ENCODE data around the gene NDRG3. TPM values are rescaled to one million over a fixed set of nuclear protein-coding genes. Genes with fewer than 3 reads are reported as not detected.

NDRG3 gene
- total RNA-seq, 1 experiment from 2014 or later, result 23.6 TPM

DNA sequence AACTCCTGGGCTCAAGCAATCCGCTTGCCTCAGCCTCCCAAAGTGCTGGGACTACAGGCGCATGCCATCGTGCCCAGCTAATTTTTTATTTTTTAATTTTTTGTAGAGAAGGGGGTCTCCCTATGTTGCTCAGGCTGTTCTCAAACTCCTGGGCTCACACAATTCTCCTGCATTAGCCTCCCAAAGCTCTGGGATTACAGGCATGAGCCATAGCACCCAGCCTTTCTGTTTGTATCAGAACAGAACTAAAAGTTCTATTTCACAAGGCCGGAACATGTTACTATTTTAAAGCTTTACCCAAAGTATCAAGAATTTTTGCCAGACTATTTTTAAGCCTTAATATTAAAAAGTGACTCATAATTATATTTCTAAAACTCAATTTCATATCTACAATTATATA, 42.4 kb downstream of the NDRG3 start:
- no peaks in the 10 kb centered on the region; the same call in 1 of the 2 replicates for H3K4me1 ChIP-seq (ENCODE audit: insufficient read depth, low read length)
- H3K4me3 Mint-ChIP-seq, result no peak overlapping the region
- WGBS (ENCODE audit: extremely low coverage, insufficient read length, low lambda C conversion rate), result no CpG with 5 or more reads among the region's 4 CpGs
- no peak overlapping the region for H2BK120ac ChIP-seq (ENCODE audit: low read depth, low read length, poor library complexity, severe bottlenecking)
- H3K23me2 ChIP-seq (ENCODE audit: insufficient read length, low read depth, low read length, poor library complexity, severe bottlenecking), result no peaks in the 10 kb centered on the region
- H3K23ac ChIP-seq (ENCODE audit: insufficient read length, low read depth, low read length), result no peak overlapping the region
- no peaks in the 10 kb centered on the region for H3K79me2 ChIP-seq (ENCODE audit: insufficient read depth, low read length)
- TF ChIP-seq, protein P1, sequence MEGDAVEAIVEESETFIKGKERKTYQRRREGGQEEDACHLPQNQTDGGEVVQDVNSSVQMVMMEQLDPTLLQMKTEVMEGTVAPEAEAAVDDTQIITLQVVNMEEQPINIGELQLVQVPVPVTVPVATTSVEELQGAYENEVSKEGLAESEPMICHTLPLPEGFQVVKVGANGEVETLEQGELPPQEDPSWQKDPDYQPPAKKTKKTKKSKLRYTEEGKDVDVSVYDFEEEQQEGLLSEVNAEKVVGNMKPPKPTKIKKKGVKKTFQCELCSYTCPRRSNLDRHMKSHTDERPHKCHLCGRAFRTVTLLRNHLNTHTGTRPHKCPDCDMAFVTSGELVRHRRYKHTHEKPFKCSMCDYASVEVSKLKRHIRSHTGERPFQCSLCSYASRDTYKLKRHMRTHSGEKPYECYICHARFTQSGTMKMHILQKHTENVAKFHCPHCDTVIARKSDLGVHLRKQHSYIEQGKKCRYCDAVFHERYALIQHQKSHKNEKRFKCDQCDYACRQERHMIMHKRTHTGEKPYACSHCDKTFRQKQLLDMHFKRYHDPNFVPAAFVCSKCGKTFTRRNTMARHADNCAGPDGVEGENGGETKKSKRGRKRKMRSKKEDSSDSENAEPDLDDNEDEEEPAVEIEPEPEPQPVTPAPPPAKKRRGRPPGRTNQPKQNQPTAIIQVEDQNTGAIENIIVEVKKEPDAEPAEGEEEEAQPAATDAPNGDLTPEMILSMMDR (conservative IDR thresholded peaks at IDR 0.05), result no peak
- no peak overlapping the region for H3K4ac ChIP-seq (ENCODE audit: low read depth, low read length)
- no peak overlapping the region for H2BK15ac ChIP-seq (ENCODE audit: low read depth, low read length)
- no peak overlapping the region for H4K8ac ChIP-seq (replicated peaks; ENCODE audit: insufficient read length, low read depth, low read length)
- no peak overlapping the region for H3K18ac ChIP-seq (ENCODE audit: insufficient read length, low read depth, low read length)
- H3K27me3 ChIP-seq (ENCODE audit: insufficient read depth, low read length), result no peaks in the 10 kb centered on the region
- H2BK12ac ChIP-seq (ENCODE audit: insufficient read length, low read depth, low read length), result no peak overlapping the region
- no peak overlapping the region for H3K27ac ChIP-seq (ENCODE audit: insufficient read length, low read depth, low read length)
- H3T11ph ChIP-seq (ENCODE audit: low read length), result no peak overlapping the region
- no peaks in the 10 kb centered on the region for H3K9me3 Mint-ChIP-seq
- H2BK5ac ChIP-seq (ENCODE audit: insufficient read length, low read length), result no peak overlapping the region
- no peak overlapping the region for H2BK20ac ChIP-seq (ENCODE audit: low read depth, low read length, poor library complexity, severe bottlenecking)
- no peak overlapping the region for H4K91ac ChIP-seq (ENCODE audit: insufficient read length, low read depth, low read length)
- H2AFZ ChIP-seq (ENCODE audit: low read length), result no peak overlapping the region
- no peaks in the 10 kb centered on the region for H3K27me3 Mint-ChIP-seq (ENCODE audit: low read depth)
- no peak overlapping the region for H4K5ac ChIP-seq (ENCODE audit: insufficient read length, low read depth, low read length)
- H4K20me1 ChIP-seq (ENCODE audit: control insufficient read depth, insufficient read depth, insufficient read length), result no peaks in the 10 kb centered on the region
- H3K9me3 ChIP-seq (ENCODE audit: control insufficient read depth, low read depth, low read length), result no peaks in the 10 kb centered on the region
- peaks cover 19 to 21% of the 10 kb centered on the region in 2 experiments for H3K4me1 Mint-ChIP-seq
- H2AK5ac ChIP-seq (ENCODE audit: insufficient read length, low read length), result no peak overlapping the region
- H3K79me1 ChIP-seq (ENCODE audit: insufficient read depth, low read depth, low read length, poor library complexity, severe bottlenecking), result no peaks in the 10 kb centered on the region
- H3K14ac ChIP-seq (ENCODE audit: insufficient read depth, low read length), result no peak overlapping the region
- peak overlapping the region in 1 of 3 experiments; percentile 31; a peak in 2 of 7 replicates for H3K27ac Mint-ChIP-seq
- no peak overlapping the region for H3K4me2 ChIP-seq (ENCODE audit: insufficient read depth, insufficient read length, low read length)
- no peak for DNase-seq
- H3K56ac ChIP-seq (ENCODE audit: insufficient read length, low read depth, low read length), result no peak overlapping the region
- H3K9ac ChIP-seq (ENCODE audit: extremely low read depth, insufficient read length, low read length), result no peak overlapping the region
- H3K36me3 Mint-ChIP-seq (ENCODE audit: insufficient read depth in 1 of 3, low read depth in 3 of 3), result no peaks in the 10 kb centered on the region
